Ovary (tissue), 3 donors: ENCODE measurements around the gene CMPK2.

ENCODE experiments used
- EP300 ChIP-seq: sonication (generic); formaldehyde crosslinking; IDR thresholded peaks from one replicate; pipeline ENCODE4 v1.6.1; 2017; ENCODE audit warnings: antibody characterized with exemption
- POLR2A ChIP-seq: fragments of 450-650 bp; IDR thresholded peaks from one replicate; pipeline ENCODE4 v1.6.1; 2017; ENCODE audit warnings: antibody characterized with exemption, mild to moderate bottlenecking, moderate library complexity
- TF ChIP-seq, protein P1 (sequence below), 3 donors: fragments of 450-650 bp in 2 of 3; fragments of 200-600 bp in 1 of 3; IDR thresholded peaks; one replicate each; pipeline versions ENCODE4 v1.5.1 to v1.8.0; 2016 to 2022; ENCODE audit warnings: antibody characterized with exemption in 3 of 3, mild to moderate bottlenecking in 1 of 3
- donor health status: DM: no; HTN: no; CAD: no.

DNA sequence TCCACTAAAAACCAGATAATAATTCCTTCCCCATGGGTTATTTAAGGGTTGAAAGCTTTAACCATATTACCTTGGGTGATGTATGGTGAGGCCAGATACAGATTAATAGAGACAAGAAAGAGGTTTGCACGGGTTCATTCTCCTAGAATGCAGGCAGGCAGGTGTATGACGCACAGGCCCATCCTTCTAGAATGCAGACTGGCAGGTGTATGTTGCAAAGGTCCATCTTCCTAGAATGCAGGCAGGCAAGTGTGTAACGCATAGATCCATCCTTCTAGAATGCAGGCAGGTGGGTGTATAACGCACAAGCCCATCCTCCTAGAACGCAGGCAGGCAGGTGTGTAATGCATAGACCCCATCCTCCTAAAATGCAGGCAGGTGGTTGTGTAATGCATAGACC is 15.8 kb upstream of the CMPK2 start:
- TF ChIP-seq POLR2A (no peak), EP300 (no peak)
- TF ChIP-seq, protein P1, sequence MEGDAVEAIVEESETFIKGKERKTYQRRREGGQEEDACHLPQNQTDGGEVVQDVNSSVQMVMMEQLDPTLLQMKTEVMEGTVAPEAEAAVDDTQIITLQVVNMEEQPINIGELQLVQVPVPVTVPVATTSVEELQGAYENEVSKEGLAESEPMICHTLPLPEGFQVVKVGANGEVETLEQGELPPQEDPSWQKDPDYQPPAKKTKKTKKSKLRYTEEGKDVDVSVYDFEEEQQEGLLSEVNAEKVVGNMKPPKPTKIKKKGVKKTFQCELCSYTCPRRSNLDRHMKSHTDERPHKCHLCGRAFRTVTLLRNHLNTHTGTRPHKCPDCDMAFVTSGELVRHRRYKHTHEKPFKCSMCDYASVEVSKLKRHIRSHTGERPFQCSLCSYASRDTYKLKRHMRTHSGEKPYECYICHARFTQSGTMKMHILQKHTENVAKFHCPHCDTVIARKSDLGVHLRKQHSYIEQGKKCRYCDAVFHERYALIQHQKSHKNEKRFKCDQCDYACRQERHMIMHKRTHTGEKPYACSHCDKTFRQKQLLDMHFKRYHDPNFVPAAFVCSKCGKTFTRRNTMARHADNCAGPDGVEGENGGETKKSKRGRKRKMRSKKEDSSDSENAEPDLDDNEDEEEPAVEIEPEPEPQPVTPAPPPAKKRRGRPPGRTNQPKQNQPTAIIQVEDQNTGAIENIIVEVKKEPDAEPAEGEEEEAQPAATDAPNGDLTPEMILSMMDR (IDR thresholded peaks at IDR 0.05) = no peak
